ENCODE data around the gene KCNA10.

Gene KCNA10

DNA sequence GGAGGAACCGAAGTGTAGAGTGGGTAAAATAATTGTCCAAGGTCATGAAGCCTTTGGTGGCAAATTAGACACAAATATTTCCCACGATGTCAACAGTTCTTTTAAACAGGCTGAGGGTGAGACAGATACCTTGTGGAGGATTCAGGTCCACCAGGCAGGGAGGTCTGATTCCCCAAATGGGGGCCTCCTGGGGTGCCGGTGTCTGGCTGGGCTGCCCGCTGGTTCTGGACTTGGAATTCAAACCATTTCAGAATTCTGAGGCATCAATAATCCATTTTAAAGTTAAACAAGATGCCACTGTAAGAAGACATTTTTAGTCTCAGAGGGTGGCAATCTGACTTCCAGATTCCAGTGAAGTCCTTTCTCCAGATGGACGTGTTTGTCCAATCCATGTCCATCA, 15.5 kb downstream of the KCNA10 start:
- Histone ChIP-seq H3K27ac (ENCODE audit: low read depth, low read length) (no peak overlapping the region), H3K4me3 (ENCODE audit: low read depth in 1 of 2, low read length in 2 of 2) (no peak overlapping the region), H3K9ac (ENCODE audit: low read depth in 1 of 2, low read length in 2 of 2) (no peak overlapping the region), H3K36me3 (ENCODE audit: control insufficient read depth in 1 of 2, insufficient read depth in 2 of 2, low read length in 2 of 2) (no peaks in the 10 kb centered on the region), H3K27me3 (ENCODE audit: control insufficient read depth in 1 of 2, insufficient read depth in 2 of 2, low read length in 2 of 2) (no peaks in the 10 kb centered on the region), H3K9me3 (ENCODE audit: control insufficient read depth in 1 of 2, low read length in 2 of 2) (no peaks in the 10 kb centered on the region), H3K4me1 (ENCODE audit: control insufficient read depth in 1 of 2, insufficient read depth in 2 of 2, low read length in 2 of 2) (no peaks in the 10 kb centered on the region)

DNA sequence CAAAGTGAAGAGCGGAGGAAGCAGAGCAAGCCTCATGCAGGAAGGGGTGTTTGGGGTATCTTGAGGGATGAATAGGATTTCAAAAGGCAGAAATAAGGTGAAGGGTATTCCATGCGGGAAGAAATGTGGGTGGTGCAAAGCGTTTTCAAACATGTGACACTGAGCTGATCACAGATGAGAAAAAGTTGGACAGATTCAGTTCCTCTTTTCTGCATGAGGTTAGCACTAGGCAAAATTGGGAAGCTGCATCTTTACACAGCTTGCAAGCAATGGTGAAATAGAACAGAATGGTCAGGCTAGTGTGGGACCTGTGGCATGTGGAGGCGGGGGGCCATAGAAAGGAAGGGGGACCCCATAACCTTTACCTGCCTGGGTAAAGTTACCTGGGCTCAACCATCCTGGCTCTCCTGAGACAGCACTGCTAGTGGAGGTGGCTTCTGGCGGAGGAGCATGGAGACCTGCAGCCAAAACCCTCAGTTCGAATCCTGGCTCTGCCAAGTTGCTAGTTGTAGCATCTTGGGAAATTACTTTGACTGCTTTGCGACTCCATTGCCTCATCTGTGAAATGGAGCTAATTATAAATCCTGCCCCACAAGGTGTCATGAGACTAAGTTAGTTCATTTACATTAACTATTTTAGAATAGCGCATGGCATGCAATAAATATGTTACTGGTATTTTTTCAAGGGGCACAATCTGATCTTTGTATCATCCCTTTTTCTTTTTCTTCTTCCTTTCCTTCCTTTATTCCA, 16.4 kb downstream of the KCNA10 start:
- Histone ChIP-seq H3K4me3 (ENCODE audit: low read depth in 1 of 2, low read length in 2 of 2) (no peak overlapping the region), H3K9me3 (ENCODE audit: control insufficient read depth in 1 of 2, low read length in 2 of 2) (no peaks in the 10 kb centered on the region), H3K27ac (ENCODE audit: low read depth, low read length) (no peak overlapping the region), H3K36me3 (ENCODE audit: control insufficient read depth in 1 of 2, insufficient read depth in 2 of 2, low read length in 2 of 2) (no peaks in the 10 kb centered on the region), H3K27me3 (ENCODE audit: control insufficient read depth in 1 of 2, insufficient read depth in 2 of 2, low read length in 2 of 2) (no peaks in the 10 kb centered on the region), H3K9ac (ENCODE audit: low read depth in 1 of 2, low read length in 2 of 2) (no peak overlapping the region), H3K4me1 (ENCODE audit: control insufficient read depth in 1 of 2, insufficient read depth in 2 of 2, low read length in 2 of 2) (no peaks in the 10 kb centered on the region)

DNA sequence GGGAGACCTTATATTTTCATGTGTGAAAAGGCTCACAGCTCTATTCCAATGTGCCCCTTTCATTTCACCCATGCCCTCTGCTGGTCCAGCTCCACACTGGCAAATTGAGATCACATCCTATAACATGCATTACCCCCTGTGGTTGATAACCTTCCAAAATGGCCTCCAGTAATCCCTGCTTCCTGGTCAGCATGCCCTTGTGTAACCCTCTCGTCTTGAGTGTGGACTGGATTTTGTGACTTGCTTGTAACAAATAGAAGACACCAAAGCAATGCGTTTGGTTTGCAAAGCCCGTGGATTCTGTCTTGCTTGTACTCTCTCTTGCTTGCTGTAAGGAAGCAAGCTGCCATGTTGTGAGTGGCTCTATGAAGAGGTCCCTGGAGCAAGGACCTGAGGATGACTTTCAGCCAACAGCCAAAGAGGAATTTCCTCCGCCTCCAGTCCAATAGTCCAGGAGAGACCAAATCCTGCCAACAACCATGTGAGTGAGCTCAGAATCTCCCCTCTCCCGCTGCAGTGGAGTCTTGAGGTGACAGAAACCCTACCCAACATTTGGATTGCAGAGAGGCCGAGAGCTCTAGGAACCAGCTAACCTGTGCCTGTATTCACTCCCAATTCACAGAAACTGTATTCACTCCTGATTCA, 17.4 kb downstream of the KCNA10 start:
- no peaks in the 10 kb centered on the region for H3K36me3 ChIP-seq (ENCODE audit: control insufficient read depth in 1 of 2, insufficient read depth in 2 of 2, low read length in 2 of 2)
- H3K27ac ChIP-seq (ENCODE audit: low read depth, low read length) = no peak overlapping the region
- no peaks in the 10 kb centered on the region for H3K4me1 ChIP-seq (ENCODE audit: control insufficient read depth in 1 of 2, insufficient read depth in 2 of 2, low read length in 2 of 2)
- H3K9ac ChIP-seq (ENCODE audit: low read depth in 1 of 2, low read length in 2 of 2) = no peak overlapping the region
- H3K4me3 ChIP-seq (ENCODE audit: low read depth in 1 of 2, low read length in 2 of 2) = no peak overlapping the region
- no peaks in the 10 kb centered on the region for H3K9me3 ChIP-seq (ENCODE audit: control insufficient read depth in 1 of 2, low read length in 2 of 2)
- H3K27me3 ChIP-seq (ENCODE audit: control insufficient read depth in 1 of 2, insufficient read depth in 2 of 2, low read length in 2 of 2) = no peaks in the 10 kb centered on the region

DNA sequence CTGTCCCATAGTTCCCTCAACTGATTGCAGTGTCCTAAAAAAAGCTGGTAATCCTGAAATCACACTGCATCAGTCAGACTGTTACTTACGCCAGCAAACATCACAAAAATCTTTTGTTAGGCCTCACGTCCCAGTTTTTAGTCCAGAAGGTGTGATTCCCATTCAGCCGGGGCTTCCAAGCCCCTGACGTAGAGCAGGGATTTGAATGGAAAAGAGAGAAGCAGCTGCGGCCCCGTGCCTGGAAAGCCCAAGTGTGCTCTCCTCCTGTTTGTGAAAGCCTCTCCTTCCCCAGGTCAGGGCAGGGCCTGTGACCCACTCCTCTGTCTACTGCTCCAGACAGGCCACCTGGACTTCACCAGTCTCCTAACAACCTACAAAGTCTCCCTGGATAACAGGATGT, 20.7 kb downstream of the KCNA10 start:
- no peaks in the 10 kb centered on the region for H3K9me3 ChIP-seq (ENCODE audit: control insufficient read depth in 1 of 2, low read length in 2 of 2)
- no peak overlapping the region for H3K4me3 ChIP-seq (ENCODE audit: low read depth in 1 of 2, low read length in 2 of 2)
- H3K4me1 ChIP-seq (ENCODE audit: control insufficient read depth in 1 of 2, insufficient read depth in 2 of 2, low read length in 2 of 2) = no peaks in the 10 kb centered on the region
- H3K36me3 ChIP-seq (ENCODE audit: control insufficient read depth in 1 of 2, insufficient read depth in 2 of 2, low read length in 2 of 2) = no peaks in the 10 kb centered on the region
- H3K27ac ChIP-seq (ENCODE audit: low read depth, low read length) = no peak overlapping the region
- no peak overlapping the region for H3K9ac ChIP-seq (ENCODE audit: low read depth in 1 of 2, low read length in 2 of 2)
- no peaks in the 10 kb centered on the region for H3K27me3 ChIP-seq (ENCODE audit: control insufficient read depth in 1 of 2, insufficient read depth in 2 of 2, low read length in 2 of 2)

DNA sequence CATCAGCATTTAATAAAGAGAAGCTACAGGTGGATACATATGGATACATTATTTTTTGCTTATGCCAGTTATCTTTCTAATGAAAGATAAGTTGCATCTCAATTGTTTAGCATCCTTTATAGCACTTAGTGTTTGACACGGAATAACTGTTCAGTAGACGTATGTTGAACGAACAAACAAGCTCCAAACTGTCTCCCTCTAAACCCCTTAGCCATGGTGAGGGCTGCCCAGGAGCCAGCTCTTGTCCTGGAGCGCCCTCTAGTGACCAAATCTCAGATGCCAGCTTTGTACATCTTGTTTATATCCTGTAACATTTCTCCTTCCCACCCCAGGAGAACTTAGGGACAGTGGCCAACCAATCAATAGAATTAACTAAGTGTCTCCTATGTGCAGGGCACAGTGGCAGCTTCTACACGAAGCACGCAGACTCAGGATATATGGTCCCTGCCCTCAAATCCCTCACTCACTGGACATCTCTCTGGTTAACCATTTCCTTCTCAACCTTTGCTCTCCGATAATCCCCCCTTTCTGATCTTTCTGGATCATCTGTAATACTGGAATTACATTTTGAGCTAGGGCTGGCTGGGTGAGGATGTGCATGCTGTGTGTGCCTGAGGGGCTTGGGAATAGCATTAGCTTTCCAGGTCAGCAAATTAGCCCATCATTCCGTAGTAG, 22.9 kb downstream of the KCNA10 start:
- no peaks in the 10 kb centered on the region for H3K9me3 ChIP-seq (ENCODE audit: control insufficient read depth in 1 of 2, low read length in 2 of 2)
- no peaks in the 10 kb centered on the region for H3K36me3 ChIP-seq (ENCODE audit: control insufficient read depth in 1 of 2, insufficient read depth in 2 of 2, low read length in 2 of 2)
- H3K9ac ChIP-seq (ENCODE audit: low read depth in 1 of 2, low read length in 2 of 2) = no peak overlapping the region
- H3K27ac ChIP-seq (ENCODE audit: low read depth, low read length) = no peak overlapping the region
- no peaks in the 10 kb centered on the region for H3K27me3 ChIP-seq (ENCODE audit: control insufficient read depth in 1 of 2, insufficient read depth in 2 of 2, low read length in 2 of 2)
- H3K4me1 ChIP-seq (ENCODE audit: control insufficient read depth in 1 of 2, insufficient read depth in 2 of 2, low read length in 2 of 2) = no peaks in the 10 kb centered on the region
- H3K4me3 ChIP-seq (ENCODE audit: low read depth in 1 of 2, low read length in 2 of 2) = no peak overlapping the region

DNA sequence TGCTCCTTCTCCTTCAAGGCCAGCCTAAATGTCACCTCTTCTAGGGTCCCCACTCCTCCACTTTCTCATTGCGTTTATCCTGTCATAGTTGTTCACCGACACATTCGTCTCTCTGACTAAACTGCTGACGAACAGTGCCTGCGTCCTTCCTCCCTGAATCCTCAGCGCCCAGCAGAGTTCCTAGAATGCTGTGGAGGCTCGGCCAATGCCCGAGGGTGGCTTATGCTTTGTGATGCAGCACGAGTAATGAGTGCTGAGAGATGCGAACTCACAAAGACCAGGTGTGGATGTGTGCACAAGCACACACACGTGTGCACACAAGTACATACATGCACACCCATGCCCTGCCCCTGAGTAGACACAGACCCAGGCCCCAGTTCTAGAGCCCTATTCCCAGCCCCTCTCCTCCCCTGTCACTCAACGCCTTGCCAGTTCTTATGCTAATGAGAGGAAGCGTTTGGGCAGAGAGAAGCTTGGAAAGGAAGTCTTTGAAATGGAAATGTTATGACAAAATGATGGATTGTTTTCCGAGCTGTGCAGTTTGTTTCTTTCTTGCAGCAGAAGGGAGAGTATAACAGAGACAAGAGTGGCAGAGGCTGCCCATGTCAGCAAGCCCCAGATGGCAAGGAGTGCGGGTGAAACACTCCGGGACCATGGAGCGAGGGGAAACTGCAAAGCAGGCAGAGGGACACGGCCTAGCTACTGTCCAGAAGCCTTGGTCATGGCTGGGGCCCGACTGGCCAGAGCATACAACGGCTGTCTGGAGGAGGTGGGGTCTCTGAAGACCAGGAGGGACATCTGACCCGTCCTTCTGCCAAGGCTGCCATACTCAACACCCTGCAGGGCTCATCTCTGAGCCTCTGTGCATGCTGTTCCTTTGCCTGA, 24.2 kb downstream of the KCNA10 start:
- no peak overlapping the region for H3K27ac ChIP-seq (ENCODE audit: low read depth, low read length)
- no peak overlapping the region for H3K9ac ChIP-seq (ENCODE audit: low read depth in 1 of 2, low read length in 2 of 2)
- H3K27me3 ChIP-seq (ENCODE audit: control insufficient read depth in 1 of 2, insufficient read depth in 2 of 2, low read length in 2 of 2) = no peaks in the 10 kb centered on the region
- no peaks in the 10 kb centered on the region for H3K9me3 ChIP-seq (ENCODE audit: control insufficient read depth in 1 of 2, low read length in 2 of 2)
- H3K36me3 ChIP-seq (ENCODE audit: control insufficient read depth in 1 of 2, insufficient read depth in 2 of 2, low read length in 2 of 2) = no peaks in the 10 kb centered on the region
- no peak overlapping the region for H3K4me3 ChIP-seq (ENCODE audit: low read depth in 1 of 2, low read length in 2 of 2)
- no peaks in the 10 kb centered on the region for H3K4me1 ChIP-seq (ENCODE audit: control insufficient read depth in 1 of 2, insufficient read depth in 2 of 2, low read length in 2 of 2)

DNA sequence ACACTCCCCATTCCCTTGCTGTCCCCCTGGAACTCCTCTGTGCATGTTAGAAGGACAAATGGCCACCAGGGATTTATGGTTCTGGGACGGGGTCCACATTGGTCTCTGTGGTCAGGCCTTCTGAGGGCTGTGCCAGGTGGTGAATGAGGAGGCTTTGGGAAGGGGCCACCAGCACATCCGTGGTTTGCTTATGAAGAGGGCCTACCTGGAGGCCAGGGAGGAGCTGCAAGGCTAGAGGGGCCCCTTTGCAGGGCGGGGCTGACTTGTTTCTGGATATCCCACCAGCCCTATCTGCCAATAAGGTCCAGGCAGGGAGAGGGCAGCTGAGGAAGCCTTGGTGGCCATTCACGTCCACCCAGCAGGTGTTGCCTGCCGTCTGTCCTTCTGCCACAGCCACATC, 24.9 kb downstream of the KCNA10 start:
- H3K9ac ChIP-seq (ENCODE audit: low read depth in 1 of 2, low read length in 2 of 2) = no peak overlapping the region
- no peaks in the 10 kb centered on the region for H3K9me3 ChIP-seq (ENCODE audit: control insufficient read depth in 1 of 2, low read length in 2 of 2)
- H3K27ac ChIP-seq (ENCODE audit: low read depth, low read length) = no peak overlapping the region
- H3K27me3 ChIP-seq (ENCODE audit: control insufficient read depth in 1 of 2, insufficient read depth in 2 of 2, low read length in 2 of 2) = no peaks in the 10 kb centered on the region
- no peaks in the 10 kb centered on the region for H3K36me3 ChIP-seq (ENCODE audit: control insufficient read depth in 1 of 2, insufficient read depth in 2 of 2, low read length in 2 of 2)
- no peak overlapping the region for H3K4me3 ChIP-seq (ENCODE audit: low read depth in 1 of 2, low read length in 2 of 2)
- no peaks in the 10 kb centered on the region for H3K4me1 ChIP-seq (ENCODE audit: control insufficient read depth in 1 of 2, insufficient read depth in 2 of 2, low read length in 2 of 2)

DNA sequence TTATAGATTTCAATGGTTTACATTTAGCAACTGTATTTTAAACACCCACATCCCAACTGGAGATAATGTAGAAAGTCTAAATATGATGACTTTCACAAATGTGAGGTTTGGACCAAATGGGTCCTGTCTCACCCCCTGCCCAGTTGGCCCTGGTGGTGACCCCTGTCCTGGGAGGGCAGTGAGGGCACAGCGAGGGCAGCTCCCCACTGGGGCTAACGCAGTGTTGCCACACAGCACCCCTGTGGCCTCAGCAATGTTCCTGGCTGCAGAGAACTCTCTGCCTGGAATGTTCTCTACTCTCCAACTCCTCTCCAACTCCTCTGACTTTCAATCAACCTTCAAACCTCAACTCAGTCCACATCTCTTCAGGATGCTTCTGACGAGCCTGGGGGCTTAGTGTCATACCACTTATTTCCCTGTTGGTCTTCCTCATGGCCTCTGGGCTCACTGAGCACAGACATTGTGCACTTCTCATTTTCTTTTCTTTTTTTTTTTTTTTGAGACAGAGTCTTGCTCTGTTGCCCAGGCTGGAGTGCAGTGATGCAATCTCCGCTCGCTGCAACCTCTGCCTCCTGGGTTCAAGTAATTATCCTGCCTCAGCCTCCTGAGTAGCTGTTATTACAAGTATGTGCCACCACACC, 25.8 kb downstream of the KCNA10 start:
- Histone ChIP-seq H3K4me3 (ENCODE audit: low read depth in 1 of 2, low read length in 2 of 2) (no peak overlapping the region), H3K9me3 (ENCODE audit: control insufficient read depth in 1 of 2, low read length in 2 of 2) (no peaks in the 10 kb centered on the region), H3K9ac (ENCODE audit: low read depth in 1 of 2, low read length in 2 of 2) (no peak overlapping the region), H3K27me3 (ENCODE audit: control insufficient read depth in 1 of 2, insufficient read depth in 2 of 2, low read length in 2 of 2) (no peaks in the 10 kb centered on the region), H3K36me3 (ENCODE audit: control insufficient read depth in 1 of 2, insufficient read depth in 2 of 2, low read length in 2 of 2) (no peaks in the 10 kb centered on the region), H3K27ac (ENCODE audit: low read depth, low read length) (no peak overlapping the region), H3K4me1 (ENCODE audit: control insufficient read depth in 1 of 2, insufficient read depth in 2 of 2, low read length in 2 of 2) (no peaks in the 10 kb centered on the region)

DNA sequence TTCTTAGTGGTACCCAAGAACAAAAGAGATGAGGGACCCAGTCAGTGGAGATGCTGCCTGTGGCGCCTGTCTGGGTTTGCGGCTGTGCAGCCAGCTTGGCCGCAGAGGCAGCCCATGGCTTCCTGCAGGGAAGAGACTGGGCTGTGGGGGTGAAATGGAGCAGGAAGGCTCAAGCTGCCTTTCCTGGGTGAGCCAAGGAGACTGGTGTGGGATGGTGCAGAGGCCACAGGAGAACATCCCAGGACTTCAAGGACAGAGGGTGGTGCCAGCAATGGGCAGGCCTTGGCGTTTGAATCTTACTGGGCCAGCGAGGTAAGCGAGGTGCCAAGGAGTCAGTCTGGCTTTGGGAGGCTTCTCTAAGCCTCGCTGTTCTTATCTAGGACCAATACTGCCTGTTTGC, 26.4 kb downstream of the KCNA10 start:
- no peaks in the 10 kb centered on the region for H3K36me3 ChIP-seq (ENCODE audit: control insufficient read depth in 1 of 2, insufficient read depth in 2 of 2, low read length in 2 of 2)
- H3K4me3 ChIP-seq (ENCODE audit: low read depth in 1 of 2, low read length in 2 of 2) = no peak overlapping the region
- no peaks in the 10 kb centered on the region for H3K9me3 ChIP-seq (ENCODE audit: control insufficient read depth in 1 of 2, low read length in 2 of 2)
- H3K27me3 ChIP-seq (ENCODE audit: control insufficient read depth in 1 of 2, insufficient read depth in 2 of 2, low read length in 2 of 2) = no peaks in the 10 kb centered on the region
- no peak overlapping the region for H3K27ac ChIP-seq (ENCODE audit: low read depth, low read length)
- H3K9ac ChIP-seq (ENCODE audit: low read depth in 1 of 2, low read length in 2 of 2) = no peak overlapping the region
- H3K4me1 ChIP-seq (ENCODE audit: control insufficient read depth in 1 of 2, insufficient read depth in 2 of 2, low read length in 2 of 2) = peaks cover 5% of the 10 kb centered on the region in 2 donors
